ENCODE data around the gene FAM13A. TPM values are rescaled to one million over a fixed set of nuclear protein-coding genes. Genes with fewer than 3 reads are reported as not detected.
A peak's percentile ranks its signal among the peaks of the same experiment; 100 is the strongest.

FAM13A gene
- total RNA-seq, 1 experiment from 2014 or later = 22.3 TPM

GRCh38 chr4:88814043-88814617 lies 242.9 kb downstream of the FAM13A start:
- no peak for DNase-seq (ENCODE audit: low read depth)

- no peak for DNase-seq (ENCODE audit: low read depth)
Observed at GRCh38 chr4:88813013-88813412, 244.0 kb downstream of the FAM13A start.

GRCh38 chr4:88812420-88812819 lies 244.6 kb downstream of the FAM13A start:
- DNase-seq (ENCODE audit: low read depth) = no peak

- no peak for DNase-seq (ENCODE audit: low read depth)
Observed at GRCh38 chr4:88811904-88812303, 245.1 kb downstream of the FAM13A start.

DNA sequence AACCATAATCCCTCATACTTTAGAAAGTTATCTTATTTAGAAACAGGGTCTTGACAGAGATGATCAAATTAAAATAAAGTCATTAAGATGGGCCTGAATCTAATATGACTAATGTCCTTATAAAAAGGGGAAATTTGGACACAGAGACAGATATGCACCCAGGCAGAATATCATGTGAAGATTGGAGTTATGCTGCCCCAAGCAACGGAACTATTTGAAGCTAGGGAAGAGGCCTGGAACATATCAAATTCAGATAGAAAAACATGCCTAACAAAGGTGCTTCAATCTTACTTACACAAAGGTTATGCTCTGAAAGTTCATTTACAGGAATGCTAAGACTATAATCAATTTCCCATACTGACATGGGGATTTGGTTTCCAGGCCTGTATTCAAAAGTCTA lies 246.7 kb downstream of the FAM13A start:
- DNase-seq (ENCODE audit: low read depth) = no peak

DNA sequence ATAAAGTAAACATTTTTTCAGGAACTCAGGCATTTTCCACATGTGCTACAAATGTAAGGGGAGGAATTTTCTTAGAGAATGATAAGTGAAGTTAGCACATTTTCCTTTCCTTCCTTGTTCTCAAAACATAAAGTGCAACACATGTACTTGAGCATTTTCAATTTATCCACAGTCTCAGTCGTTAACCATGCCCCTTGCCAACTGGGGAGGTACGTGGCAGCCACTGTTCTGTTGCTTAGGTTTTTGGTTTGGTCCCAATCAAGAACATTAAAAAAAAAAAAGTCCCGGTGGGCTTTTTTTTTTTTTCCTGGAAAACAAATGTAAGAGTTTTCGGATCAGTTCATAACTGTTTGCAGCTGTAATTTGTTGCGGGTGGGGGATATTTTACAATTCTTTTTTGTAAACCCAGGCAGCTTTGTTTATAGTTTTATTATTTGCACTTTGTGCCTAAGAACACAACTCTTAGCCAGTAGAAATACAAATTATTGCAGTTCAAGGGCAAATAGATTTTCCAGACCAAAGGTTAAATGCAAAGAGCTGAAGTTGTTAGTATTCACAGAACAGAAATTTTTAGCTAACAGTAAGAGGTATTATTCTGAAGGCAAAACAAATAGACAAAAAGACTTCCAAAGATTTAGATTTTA lies 247.3 kb downstream of the FAM13A start:
- no peak for DNase-seq (ENCODE audit: low read depth)

- DNase-seq (ENCODE audit: low read depth) = no peak
Observed at GRCh38 chr4:88809101-88809500, 247.9 kb downstream of the FAM13A start.

GRCh38 chr4:88807499-88807898 lies 249.5 kb downstream of the FAM13A start:
- DNase-seq (ENCODE audit: low read depth) = no peak

DNA sequence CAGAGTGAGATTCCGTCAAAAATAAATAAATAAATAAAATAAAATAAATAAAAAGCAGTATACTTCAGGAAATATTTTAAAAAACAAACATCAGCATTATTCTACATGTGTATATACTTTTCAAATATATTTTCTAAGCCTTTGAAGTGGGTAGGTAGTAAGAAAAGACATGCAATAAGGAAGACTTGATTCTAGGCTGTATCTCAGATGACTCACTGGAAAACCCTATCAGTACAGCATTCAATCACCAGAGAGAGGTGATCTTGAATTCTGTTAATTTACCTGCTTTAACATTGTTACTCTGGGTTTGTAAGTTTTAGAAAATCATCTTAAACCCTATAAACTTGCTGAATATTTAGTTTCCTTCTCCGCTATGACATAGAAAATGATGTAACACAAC lies 252.8 kb downstream of the FAM13A start:
- DNase-seq (ENCODE audit: low read depth) = no peak

DNA sequence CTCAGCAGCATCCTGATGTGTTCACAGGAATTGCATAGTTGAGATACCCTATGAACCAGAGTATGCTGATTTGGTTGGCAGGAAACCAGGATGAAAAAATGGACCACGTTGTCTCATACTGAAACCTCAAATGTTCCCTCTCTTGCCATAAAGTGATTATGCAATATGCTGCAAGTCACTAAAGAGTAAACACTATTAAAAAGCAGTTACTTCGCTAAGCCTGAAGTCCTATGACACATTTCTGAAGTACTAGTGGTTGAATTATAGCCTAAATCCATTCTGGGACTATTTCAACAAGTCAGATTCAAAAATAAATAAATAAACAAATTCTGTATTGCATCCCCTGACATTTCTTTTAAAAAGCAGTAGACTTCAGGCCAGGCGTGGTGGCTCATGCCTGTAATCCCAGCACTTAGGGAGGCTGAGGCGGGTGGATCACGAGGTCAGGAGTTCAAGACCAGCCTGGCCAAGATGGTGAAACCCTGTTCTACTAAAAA lies 253.3 kb downstream of the FAM13A start:
- peak; percentile 95 for DNase-seq (ENCODE audit: low read depth)

- peak; percentile 31 for DNase-seq (ENCODE audit: low read depth)
Observed at GRCh38 chr4:88802585-88803286, 254.2 kb downstream of the FAM13A start.

DNA sequence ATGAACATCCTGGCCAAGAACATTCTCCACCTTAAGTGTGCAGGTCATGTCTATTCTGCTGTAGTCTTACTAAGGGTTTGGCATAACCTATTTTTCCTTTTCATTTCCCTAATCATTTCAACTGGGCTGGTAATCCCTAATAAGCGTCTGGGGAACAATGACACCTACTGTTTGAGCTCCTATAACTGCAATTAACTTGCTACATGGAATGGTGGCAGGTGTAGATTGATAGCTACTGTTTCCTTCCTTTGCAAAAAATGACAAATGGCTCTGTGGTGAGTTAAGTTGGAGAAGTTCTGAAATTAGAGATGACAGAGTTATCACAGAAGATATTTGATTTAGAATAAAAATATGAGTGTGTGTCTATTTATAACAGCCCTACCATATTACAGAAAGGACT lies 254.8 kb downstream of the FAM13A start:
- DNase-seq (ENCODE audit: low read depth) = no peak

- DNase-seq (ENCODE audit: low read depth) = no peak
Observed at GRCh38 chr4:88799900-88800299, 257.1 kb downstream of the FAM13A start.

- no peak for DNase-seq (ENCODE audit: low read depth)
Observed at GRCh38 chr4:88797725-88798124, 259.3 kb downstream of the FAM13A start.

- no peak for DNase-seq (ENCODE audit: low read depth)
Observed at GRCh38 chr4:88796545-88796944, 260.4 kb downstream of the FAM13A start.

GRCh38 chr4:88794952-88795351 lies 262.0 kb downstream of the FAM13A start:
- DNase-seq (ENCODE audit: low read depth) = no peak

GRCh38 chr4:88794087-88794690 lies 262.8 kb downstream of the FAM13A start:
- no peak for DNase-seq (ENCODE audit: low read depth)

- no peak for DNase-seq (ENCODE audit: low read depth)
Observed at GRCh38 chr4:88793475-88793874, 263.5 kb downstream of the FAM13A start.

- DNase-seq (ENCODE audit: low read depth) = no peak
Observed at GRCh38 chr4:88792821-88793220, 264.2 kb downstream of the FAM13A start.

- peak; percentile 71 for DNase-seq (ENCODE audit: low read depth)
Observed at GRCh38 chr4:88792268-88792781, 264.7 kb downstream of the FAM13A start.

- DNase-seq (ENCODE audit: low read depth) = peak; percentile 68
Observed at GRCh38 chr4:88791274-88791673, 265.7 kb downstream of the FAM13A start.

DNA sequence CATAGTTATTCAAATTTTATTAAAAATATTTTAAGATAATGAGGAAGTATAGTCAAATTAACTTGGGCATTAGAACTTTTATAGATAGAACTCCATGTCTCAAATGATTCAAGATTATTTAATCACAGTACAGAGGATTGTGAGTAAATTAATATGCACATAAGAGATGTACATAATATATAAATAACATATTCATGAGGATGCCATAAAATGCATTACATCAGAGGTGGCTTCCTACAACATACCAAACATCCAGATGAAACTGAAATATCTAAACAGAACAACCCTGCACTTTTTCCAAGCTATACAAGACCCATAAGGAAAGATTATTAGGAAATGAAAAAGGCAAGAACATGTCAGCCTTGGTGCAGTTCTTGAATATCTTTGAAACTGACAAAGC lies 268.1 kb downstream of the FAM13A start:
- DNase-seq (ENCODE audit: low read depth) = no peak
